Measurements from ENCODE around the gene FOLR2.

Gene FOLR2

DNA sequence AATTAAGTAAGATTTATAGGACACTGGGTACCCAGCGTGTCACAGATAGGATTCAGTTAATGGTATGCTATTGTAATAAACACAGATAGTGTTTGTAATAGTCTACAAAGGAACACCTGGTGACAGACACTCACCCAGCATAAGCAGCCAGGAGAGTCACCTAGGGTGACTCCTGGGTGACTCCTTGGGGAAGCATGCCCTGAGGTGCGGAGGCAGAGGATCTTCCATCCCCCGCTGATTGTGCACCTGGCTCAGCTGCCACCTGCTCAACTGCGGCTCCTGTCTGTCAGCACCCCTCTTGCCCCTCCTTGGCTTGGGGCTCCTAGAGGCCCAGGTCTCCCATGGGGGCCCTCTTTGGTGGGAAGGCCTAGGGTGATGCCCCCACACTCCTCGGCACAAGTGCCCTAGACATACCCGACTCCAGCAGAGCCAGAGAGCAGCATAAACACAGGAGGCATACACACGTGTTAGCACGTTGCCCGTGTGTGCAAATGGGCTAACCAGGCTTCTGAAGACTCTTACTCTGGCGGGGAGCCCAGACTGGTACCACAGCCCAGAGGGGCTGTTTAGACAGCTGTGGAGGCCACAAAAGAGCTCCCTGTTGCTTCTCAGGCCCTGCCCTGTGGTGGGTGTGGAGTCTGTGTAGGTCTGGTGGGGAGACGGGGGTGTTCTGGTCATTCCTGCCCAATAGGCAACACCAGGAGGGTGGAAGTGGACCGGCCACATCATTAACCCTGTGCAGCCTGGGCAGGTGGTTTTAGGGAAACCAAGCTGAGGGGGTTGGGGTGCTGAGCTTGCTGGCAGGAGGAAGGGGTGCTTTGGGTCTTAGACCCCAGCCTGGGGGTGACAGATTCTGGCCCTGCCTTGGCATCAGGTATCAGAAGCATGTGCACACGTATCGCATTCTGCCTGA is 11.0 kb downstream of the FOLR2 start:
- Histone ChIP-seq H3K9me3 (peaks cover 3% of the 10 kb centered on the region), H3K27me3 (no peaks in the 10 kb centered on the region), H3K36me3 (peaks cover 60% of the 10 kb centered on the region), H3K4me3 (ENCODE audit: low read depth in 1 of 2, low read length in 1 of 2) (no peak overlapping the region), H3K4me1 (ENCODE audit: control insufficient read depth in 1 of 2, insufficient read depth in 1 of 2, low read depth in 1 of 2, low read length in 1 of 2) (peaks cover 13% of the 10 kb centered on the region in 2 experiments), H3K27ac (no peak overlapping the region)
- no peak for TF ChIP-seq CTCF (IDR thresholded peaks at IDR 0.05)

DNA sequence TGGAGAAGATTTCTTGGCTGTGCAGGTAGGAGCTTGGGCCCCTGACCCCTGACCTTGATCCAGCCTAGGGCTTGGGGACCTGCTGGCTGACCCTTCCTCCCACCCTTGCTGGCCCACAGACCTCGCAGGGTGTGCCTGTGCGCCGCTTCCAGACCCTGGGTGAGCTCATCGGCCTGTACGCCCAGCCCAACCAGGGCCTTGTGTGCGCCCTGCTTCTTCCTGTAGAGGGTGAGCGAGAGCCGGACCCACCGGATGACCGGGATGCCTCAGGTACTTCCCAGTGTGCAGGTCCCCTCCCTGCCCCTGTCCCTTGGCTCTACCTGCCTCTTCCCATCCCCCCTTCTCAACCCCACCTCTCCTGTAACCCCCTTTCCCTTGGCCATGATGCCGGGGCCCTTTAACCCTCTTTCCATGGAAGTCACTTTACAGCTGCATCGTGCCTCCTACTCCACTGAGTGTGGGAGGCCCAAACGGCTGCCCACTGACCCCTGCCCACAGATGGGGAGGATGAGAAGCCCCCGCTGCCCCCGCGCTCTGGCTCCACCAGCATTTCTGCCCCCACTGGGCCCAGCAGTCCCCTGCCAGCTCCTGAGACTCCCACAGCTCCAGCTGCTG is 11.7 kb downstream of the FOLR2 start:
- no peaks in the 10 kb centered on the region for H3K27me3 ChIP-seq
- H3K9me3 ChIP-seq = peaks cover 3% of the 10 kb centered on the region
- H3K4me1 ChIP-seq (ENCODE audit: control insufficient read depth in 1 of 2, insufficient read depth in 1 of 2, low read depth in 1 of 2, low read length in 1 of 2) = peaks cover 9% of the 10 kb centered on the region in 2 experiments
- H3K27ac ChIP-seq = no peak overlapping the region
- no peak for TF ChIP-seq CTCF (IDR thresholded peaks at IDR 0.05)
- H3K36me3 ChIP-seq = peaks cover 67% of the 10 kb centered on the region
- H3K4me3 ChIP-seq (ENCODE audit: low read depth in 1 of 2, low read length in 1 of 2) = no peak overlapping the region

- Histone ChIP-seq H3K9me3 (peaks cover 3% of the 10 kb centered on the region), H3K27ac (no peak overlapping the region), H3K27me3 (no peaks in the 10 kb centered on the region), H3K4me1 (ENCODE audit: control insufficient read depth in 1 of 2, insufficient read depth in 1 of 2, low read depth in 1 of 2, low read length in 1 of 2) (peaks cover 9% of the 10 kb centered on the region in 2 experiments), H3K4me3 (ENCODE audit: low read depth in 1 of 2, low read length in 1 of 2) (no peak overlapping the region), H3K36me3 (peaks cover 72% of the 10 kb centered on the region)
- no peak for TF ChIP-seq CTCF (IDR thresholded peaks at IDR 0.05)
These were observed 12.2 kb downstream of the FOLR2 start for GRCh38 chr11:72228844-72229231.

- peaks cover 78% of the 10 kb centered on the region for H3K36me3 ChIP-seq
- no peak overlapping the region for H3K27ac ChIP-seq
- H3K4me1 ChIP-seq (ENCODE audit: control insufficient read depth in 1 of 2, insufficient read depth in 1 of 2, low read depth in 1 of 2, low read length in 1 of 2) = peaks cover 9% of the 10 kb centered on the region in 2 experiments
- H3K9me3 ChIP-seq = peaks cover 3% of the 10 kb centered on the region
- no peaks in the 10 kb centered on the region for H3K27me3 ChIP-seq
- no peak overlapping the region for H3K4me3 ChIP-seq (ENCODE audit: low read depth in 1 of 2, low read length in 1 of 2)
- TF ChIP-seq CTCF (IDR thresholded peaks at IDR 0.05) = no peak
These were observed 12.8 kb downstream of the FOLR2 start for GRCh38 chr11:72229336-72229924.

GRCh38 chr11:72229925-72230763 is 13.6 kb downstream of the FOLR2 start:
- no peak overlapping the region for H3K4me3 ChIP-seq (ENCODE audit: low read depth in 1 of 2, low read length in 1 of 2)
- peaks cover 85% of the 10 kb centered on the region for H3K36me3 ChIP-seq
- no peaks in the 10 kb centered on the region for H3K27me3 ChIP-seq
- H3K27ac ChIP-seq = no peak overlapping the region
- peaks cover 6 to 7% of the 10 kb centered on the region in 2 experiments for H3K4me1 ChIP-seq (ENCODE audit: control insufficient read depth in 1 of 2, insufficient read depth in 1 of 2, low read depth in 1 of 2, low read length in 1 of 2)
- no peak for TF ChIP-seq CTCF (IDR thresholded peaks at IDR 0.05)
- peaks cover 3% of the 10 kb centered on the region for H3K9me3 ChIP-seq

Measured in neutrophil (primary cell).